DMS153 (cell line): Measurements from ENCODE around the gene APOBEC3B.
"Not testable (repeated sequence)": the region's sequence is repeated elsewhere in the genome, so short reads cannot be mapped to it uniquely, and the experiment has no call there.

Source experiments
- DNase-seq: peaks from one replicate; lab custom pipeline; 2025; lab: John Stamatoyannopoulos, UW

Gene APOBEC3B

GRCh38 chr22:38981992-38982927, at the start of gene APOBEC3B:
Gene APOBEC3B (plus strand): TSS chr22:38982347. CDS start chr22:38982454, 107 bp downstream.
- DNase-seq: peak; percentile 90

GRCh38 chr22:38935023-38935422, 47.1 kb upstream of the APOBEC3B start:
- DNase-seq: peak; percentile 97

GRCh38 chr22:38935616-38936015, 46.5 kb upstream of the APOBEC3B start:
- DNase-seq: no peak

- no peak for DNase-seq
Observed at GRCh38 chr22:38936562-38936961, 45.6 kb upstream of the APOBEC3B start.

- no peak for DNase-seq
Observed at GRCh38 chr22:38937036-38937435, 45.1 kb upstream of the APOBEC3B start.

- DNase-seq: no peak
Observed at GRCh38 chr22:38937541-38937940, 44.6 kb upstream of the APOBEC3B start.

- DNase-seq: no peak
Observed at GRCh38 chr22:38938221-38938620, 43.9 kb upstream of the APOBEC3B start.

- DNase-seq: no peak
Observed at GRCh38 chr22:38938925-38939324, 43.2 kb upstream of the APOBEC3B start.

- no peak for DNase-seq
Observed at GRCh38 chr22:38940811-38941384, 41.2 kb upstream of the APOBEC3B start.

GRCh38 chr22:38941488-38941987, 40.6 kb upstream of the APOBEC3B start:
- DNase-seq: no peak

- DNase-seq: no peak
Observed at GRCh38 chr22:38942702-38943101, 39.4 kb upstream of the APOBEC3B start.

- no peak for DNase-seq
Observed at GRCh38 chr22:38943201-38943600, 38.9 kb upstream of the APOBEC3B start.

- DNase-seq: no peak
Observed at GRCh38 chr22:38943882-38944281, 38.3 kb upstream of the APOBEC3B start.

GRCh38 chr22:38944653-38945052, 37.5 kb upstream of the APOBEC3B start:
- no peak for DNase-seq

- not testable (repeated sequence) for DNase-seq
Observed at GRCh38 chr22:38945706-38946338, 36.3 kb upstream of the APOBEC3B start.

GRCh38 chr22:38946771-38947170, 35.4 kb upstream of the APOBEC3B start:
- DNase-seq: no peak

GRCh38 chr22:38947321-38948140, 34.6 kb upstream of the APOBEC3B start:
- DNase-seq: no peak

- no peak for DNase-seq
Observed at GRCh38 chr22:38948181-38948940, 33.8 kb upstream of the APOBEC3B start.

GRCh38 chr22:38949889-38950405, 32.2 kb upstream of the APOBEC3B start:
- DNase-seq: no peak

- no peak for DNase-seq
Observed at GRCh38 chr22:38950527-38951295, 31.4 kb upstream of the APOBEC3B start.
